GM19324 (cell line): ENCODE data around the gene GCSAM.

Experiments
- ATAC-seq: cut with Tn5 transposase; IDR thresholded peaks from one replicate; pipeline ENCODE4 v1.9.1; 2021; ENCODE audit warnings: mild to moderate bottlenecking, moderate library complexity; ENCODE audit not compliant: unreplicated experiment, low FRiP score

The GCSAM gene, protein sequence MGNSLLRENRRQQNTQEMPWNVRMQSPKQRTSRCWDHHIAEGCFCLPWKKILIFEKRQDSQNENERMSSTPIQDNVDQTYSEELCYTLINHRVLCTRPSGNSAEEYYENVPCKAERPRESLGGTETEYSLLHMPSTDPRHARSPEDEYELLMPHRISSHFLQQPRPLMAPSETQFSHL

DNA sequence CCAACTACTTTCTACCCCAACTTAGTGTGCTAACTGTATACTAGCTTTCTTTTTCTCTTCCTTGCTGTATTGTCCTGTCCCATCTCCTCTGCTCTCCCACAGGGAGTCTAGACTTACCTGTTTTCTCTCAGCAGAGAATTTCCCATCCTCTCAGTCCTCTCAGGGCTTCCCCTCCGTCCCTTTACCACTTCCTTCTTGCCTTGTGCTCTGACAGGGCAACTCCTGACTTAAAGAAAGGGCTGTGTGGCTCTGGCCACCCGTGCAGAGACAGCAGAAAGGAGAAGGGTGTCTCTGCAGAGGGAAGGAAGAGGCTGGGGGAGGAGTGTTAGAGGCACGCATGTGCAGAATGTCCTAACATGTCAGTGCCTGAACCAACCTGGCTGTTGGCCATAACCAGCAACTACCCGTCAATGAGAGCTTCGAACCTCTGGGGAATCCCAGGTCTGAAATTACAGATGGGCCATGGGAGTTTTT is at the start of gene GCSAM:
Gene GCSAM (minus strand): TSS at position 274 of the 474 bp plus-strand sequence. CDS start 128 bp downstream, at position 146.
- ATAC-seq, result peak; percentile 79

DNA sequence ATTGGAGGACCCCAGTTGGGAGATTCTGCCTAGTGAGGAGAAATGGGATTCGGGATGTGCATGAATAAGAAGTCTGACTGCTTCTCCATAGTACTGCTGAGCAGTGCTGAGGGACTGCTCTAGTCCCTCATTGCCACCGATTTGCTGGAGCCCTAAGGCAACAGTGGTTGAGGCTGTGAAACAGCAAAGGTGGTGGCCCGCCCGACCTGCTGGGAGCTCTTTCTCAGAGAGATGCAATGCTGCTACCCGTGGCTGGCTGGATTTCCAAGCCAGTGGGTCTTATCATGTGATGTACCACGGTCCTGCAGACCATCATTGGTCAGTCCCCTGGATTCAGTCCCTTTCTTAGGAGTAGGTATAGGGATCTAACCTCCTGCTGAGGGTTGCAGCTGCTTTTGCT is 42.6 kb upstream of the GCSAM start:
- ATAC-seq, result no peak

DNA sequence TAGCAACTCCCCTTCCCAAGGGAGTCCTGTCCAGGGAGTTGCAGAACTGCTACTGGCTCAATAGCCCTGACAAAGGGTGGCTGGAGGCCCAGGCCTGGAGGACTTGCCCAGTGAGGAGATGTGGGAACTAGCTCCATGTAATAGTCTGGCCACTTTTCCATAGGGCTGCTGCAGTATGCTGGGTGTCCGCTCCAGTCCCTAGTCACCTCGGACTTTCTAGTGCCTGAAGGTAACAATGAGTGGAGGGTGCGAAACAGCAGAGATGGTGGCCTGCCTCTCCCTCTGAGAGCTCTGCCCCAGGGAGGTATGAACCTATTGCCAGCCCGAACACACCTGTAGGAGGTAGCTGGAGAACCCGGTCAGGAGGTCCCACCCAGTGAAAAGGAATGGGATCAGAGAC is 42.0 kb upstream of the GCSAM start:
- no peak for ATAC-seq

DNA sequence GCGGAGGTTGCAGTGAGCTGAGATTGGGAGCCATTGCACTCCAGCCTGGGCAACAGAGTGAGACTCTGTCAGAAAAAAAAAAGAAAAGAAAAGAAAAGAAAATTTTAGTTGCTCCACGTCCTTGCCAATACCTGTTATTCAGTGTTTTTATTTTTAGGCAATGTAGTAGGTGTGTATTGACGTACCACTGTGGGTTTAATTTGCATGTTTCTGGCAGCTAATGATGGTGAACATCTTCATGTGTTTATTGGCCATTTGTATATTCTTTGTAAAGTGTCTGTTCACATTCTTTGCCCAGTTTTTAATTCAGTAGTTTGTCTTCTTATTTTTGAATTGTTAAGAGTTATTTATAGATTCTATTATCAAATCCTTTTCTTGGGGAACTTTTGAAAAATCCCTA is 38.1 kb upstream of the GCSAM start:
- ATAC-seq, result no peak

DNA sequence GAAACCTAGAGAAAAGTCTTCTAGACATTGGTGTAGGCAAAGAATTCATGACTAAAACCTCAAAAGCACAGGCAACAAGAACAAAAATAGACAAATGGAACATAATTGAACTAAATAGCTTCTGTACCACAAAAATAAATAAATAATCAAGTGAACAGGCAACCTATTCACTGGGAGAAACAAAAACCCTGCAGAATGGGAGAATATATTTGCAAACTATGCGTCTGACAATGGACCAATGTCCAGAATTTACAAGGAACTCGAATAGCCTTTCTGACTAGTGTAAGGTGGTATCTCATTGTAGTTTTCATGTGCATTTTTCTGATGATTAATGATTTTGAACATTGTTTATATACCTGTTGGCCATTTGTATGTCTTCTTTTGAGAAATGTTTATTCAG is 37.0 kb upstream of the GCSAM start:
- no peak for ATAC-seq

DNA sequence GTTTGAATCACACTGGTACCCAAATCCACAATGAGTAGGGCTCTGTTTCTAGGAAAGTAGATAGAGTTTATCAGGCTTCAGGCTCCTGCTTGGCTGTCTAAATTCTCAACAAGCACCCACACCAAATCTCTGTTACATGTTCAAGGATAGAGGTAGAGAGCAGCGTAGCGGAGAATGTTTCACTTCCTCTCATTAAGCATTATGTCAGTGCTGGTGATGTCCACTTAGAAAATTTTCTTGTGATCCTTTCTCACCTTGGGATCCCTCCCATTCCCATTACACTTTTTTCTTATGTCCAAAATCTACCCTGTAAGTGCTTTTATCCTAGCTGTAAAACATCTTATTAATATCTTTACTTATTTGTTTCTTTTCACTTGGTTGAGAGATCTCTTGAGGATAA is 34.7 kb upstream of the GCSAM start:
- no peak for ATAC-seq

DNA sequence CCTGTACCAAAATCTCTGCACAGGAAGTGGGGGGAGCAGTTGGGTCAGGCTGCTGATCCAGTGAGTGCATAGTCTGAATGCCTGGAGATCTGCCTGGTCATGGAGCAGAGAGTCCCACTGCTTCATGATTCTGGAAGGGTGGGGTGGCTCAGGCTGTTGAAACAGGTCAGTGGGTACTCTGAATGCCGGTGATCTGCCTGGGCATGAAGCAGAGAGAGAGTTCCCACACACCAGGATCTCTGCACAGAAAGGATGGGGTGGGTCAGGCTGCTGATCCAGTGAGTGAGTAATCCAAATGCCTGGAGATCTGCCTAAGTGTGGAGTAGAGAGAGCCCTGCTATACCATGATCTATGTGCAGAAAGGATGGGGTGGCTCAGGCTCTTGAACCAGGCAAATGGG is 16.1 kb upstream of the GCSAM start:
- no peak for ATAC-seq

DNA sequence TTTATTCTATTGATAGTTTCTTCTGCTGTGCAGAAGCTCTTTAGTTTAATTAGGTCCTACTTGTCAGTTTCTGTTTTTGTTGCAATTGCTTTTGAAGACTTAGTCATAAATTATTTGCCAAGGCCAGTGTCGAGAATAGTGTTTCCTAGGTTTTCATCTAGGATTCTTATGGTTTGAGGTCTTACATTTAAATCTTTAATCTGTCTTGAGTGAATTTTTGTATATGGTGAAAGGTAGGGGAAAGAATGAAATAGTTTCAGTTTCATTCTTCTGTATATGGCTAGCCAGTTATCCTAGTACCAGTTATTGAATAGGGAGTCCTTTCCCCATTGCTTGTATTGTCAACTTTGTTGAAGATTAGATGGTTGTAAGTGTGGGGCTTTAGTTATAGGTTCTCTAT is 10.6 kb upstream of the GCSAM start:
- no peak for ATAC-seq

DNA sequence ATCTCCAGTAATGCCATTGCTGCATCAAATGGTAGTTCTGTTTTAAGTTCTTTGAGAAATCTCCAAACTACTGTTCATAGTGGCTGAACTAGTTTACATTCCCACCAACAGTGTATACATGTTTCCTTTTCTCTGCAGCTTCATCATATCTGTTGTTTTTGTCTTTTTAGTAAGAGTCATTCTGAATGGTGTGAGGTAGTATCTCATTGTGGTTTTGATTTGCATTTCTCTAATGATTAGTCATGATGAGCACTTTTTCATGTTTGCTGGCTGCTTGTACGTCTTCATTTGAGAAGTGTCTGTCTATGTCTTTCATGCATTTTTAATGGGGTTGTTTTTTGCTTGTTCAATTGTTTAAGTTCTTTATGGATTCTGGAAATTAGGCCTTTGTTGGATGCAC is 10.2 kb upstream of the GCSAM start:
- no peak for ATAC-seq

DNA sequence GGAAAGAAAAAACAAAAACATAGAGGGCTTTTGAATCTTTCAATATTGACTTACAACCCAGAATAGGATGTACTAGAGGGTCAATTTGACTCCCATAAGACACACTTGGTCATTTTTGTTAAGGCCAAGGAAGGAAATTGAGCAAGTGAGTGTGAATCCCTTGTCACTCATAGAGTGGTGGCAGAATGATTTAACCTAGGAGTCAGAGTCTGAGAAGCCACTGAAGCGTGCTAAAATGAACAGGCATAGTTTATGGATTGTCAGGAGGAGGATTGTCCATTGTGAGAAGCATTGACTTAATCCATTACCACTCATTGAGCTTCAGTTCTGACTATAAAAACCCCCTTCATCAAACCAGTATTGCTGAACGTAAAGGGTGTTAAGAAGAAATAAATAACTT is 8.2 kb upstream of the GCSAM start:
- ATAC-seq, result no peak

DNA sequence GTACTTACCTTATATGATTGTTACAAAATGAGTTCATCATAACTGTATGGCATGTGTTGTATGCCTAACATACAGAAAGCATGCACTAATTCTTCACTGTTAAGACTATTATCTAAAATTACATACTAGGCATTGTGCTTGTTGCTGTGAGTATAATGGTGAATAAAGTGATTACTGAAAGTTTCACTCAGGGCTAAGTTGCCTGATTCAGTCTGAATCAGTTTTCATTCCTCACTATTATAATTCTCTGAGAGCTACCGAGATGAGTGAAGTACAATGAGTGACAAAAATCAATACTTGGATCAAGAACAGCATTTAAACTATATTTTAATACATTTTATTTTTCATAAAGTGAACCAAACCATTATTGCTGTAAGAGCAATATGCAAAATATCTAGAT is 7.5 kb upstream of the GCSAM start:
- no peak for ATAC-seq

DNA sequence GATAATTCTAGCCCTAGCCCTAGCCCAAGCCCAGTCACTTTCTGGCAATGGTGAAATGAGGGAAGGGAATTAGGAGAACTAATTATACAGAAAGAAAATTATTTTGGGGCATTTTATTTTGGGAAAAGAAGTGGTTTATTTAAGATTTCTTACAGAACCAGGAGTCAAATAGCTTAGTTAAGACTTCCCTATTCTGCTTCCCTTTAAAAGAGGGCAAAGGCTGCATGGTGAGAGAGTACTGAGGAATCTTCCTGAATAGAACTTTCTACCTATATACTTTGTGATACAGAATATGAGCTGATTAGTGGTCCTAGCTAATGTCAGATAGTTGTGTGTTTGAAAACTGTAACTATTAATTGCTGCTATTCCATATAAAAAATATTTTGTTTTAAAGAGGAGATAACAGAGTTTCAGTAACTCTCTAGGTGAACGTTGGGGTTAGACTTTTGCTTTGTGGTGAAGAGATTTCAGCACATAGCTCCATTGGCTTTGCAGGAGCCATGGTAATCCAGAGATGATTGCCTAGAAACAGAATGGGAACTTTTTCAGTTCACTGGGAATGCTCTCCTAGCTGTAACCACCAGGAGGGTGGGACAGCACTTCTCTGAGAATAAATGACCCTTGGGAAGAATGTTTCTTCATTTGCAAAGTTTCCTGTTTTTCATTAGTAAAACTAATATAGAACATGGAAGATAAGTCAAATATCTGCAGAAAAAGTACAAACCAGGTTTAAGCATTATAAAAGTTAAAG is 5.3 kb upstream of the GCSAM start:
- ATAC-seq, result no peak

DNA sequence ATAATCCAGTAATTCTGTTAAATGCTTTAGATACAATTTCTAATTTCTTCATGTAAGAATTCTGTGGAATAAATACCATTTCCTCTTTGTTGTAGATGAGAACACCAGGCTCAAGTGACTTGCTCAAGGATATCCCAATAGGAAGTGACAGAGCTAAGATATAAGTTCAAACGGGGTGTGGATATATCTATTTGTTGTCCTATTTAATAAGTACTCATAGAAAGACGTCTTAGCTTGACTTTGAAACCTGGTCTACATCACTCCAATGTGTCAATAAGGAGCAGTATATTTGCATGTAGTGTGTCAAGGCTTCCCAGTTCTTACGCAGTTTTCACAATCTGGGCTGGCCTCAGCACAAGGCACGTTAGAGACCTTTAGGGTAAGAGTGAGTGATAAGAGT is 4.7 kb upstream of the GCSAM start:
- ATAC-seq, result no peak

DNA sequence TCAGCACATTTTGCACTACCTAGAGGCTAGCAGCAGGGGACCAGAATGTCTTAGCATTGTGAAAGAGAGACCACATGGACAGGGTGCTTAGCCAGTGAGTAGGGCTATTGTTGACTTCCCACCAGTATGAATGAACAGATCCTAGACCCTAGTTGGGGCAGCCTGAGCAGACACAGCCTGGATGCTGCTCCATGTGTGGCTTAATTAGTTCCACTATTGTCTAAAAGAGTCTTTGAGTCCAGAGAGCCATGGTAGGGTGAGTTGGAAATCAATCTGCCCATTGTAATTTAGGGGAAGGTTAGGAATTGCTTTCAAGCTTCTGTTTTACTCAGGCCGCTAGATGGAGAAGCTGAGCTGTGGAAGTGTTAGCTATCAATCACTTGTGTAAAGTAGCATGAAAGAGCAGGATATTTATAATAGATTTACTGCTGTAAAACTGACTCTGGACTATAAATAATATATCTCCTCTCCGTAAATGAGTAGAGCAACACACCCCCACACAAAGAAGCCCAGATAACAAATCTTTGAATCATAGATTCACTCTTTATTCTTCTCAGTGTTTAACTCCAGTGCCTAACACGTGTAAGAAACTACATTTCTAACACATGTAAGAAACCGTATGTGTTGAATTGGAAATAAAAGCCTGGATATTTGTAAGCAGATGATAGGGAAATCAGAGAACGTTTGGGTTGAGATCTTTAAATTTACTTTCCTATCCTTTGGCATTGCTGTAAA is 4.1 kb upstream of the GCSAM start:
- ATAC-seq, result no peak

DNA sequence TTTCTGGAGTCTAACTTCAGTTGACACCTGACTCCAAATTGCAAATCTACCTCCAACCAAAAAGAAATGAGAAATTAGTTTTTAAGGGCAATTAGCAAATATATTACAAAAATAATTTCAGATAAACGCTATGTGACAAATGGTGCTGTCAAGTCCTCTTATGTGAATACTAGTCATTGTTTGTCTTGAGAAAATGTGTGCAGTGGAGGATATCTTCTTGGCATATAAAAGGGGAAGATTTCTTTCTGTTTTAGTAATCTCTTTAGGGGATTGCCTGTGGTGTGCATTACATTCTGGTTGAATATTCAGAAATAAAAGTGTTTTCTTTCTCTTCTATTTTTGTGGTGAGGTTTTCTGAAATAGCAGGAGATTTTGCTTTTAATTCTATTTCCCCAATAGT is 3.0 kb upstream of the GCSAM start:
- ATAC-seq, result no peak

DNA sequence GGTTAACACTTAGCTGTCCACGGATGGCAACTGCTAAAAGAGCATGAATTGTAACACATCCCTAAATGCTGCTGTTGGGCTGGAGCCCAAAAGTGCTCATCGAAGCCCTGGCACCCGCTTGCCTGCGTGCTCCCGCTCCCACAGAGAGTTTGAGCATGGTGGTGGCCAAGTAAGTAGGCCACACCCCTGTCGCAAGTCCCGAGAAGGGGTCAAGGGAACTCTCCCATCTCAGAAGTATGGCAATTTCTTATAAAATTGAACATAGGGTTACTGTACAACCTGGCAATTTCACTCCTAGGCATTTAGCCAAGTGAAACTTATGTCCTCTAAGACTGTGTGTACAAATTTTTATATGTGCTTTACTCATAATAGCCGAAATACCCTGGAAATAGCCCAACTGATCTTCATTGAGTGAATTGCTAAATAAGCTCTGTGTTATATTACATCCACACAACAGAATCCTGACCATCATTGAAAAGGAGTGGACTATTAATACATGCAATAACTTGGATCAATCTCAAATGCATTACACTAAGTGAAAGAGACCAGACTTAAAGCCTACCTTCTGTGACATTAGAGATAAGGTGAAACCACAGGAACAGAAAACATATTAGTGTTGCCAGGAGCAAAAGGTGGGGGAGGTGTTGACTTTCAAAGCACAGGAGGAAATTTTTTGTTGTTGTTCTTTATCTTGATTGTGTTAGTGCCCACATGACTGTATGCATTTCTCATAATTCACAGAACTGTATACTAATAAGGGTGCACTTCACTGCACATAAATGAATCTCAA is 1.5 kb upstream of the GCSAM start:
- no peak for ATAC-seq

DNA sequence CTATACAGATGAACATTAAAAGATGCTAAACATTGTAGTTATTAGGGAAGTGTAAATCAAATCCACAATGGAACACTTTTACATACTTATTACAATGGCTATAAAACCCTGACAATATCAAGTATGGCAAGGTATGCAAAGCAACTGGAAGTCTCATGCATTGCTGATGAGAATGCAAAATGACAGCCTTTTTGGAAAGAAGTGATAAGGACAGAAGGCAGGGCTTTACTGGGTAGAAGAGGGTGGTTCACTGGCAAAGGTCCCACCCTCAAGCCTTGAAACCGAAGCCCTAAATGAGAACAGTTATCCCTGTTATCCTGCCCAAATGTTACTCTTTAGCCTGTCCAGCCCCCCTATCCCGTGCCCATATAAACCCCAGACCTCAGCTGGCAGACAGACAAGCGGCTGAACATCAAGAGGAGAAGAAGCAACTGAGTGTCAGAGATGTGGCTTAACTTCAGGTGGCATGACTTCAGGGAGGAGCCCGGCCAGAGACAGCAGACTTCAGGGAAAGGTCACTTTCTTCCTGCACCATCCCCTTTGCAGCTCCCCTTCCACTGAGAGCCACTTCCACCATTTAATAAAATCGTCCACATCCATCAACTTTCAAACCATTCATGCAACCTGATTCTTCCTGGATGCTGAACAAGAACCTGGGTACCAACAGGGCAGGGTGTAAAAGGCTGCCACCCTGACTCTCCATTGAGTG is 732 bp upstream of the GCSAM start:
- no peak for ATAC-seq

DNA sequence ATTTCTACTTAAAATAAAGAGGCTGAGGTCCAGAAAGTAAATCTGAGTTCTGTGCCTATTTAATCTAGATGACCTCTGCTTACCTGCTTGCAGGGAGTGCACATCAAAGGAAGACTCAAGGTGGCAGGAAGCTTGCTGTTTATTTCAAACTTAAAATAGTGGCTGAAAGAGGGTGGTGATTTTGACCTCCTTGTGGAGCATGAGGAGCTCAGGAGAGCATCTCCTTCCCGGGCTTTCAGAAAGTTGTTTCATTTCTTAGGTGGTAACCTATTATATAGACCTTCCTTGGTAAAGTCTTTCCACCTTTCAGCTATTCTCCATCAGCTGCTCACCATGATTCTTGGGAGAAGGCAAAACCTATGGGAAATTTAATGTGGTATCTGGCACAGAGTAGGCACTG is 494 bp downstream of the GCSAM start:
- ATAC-seq, result peak; percentile 4

DNA sequence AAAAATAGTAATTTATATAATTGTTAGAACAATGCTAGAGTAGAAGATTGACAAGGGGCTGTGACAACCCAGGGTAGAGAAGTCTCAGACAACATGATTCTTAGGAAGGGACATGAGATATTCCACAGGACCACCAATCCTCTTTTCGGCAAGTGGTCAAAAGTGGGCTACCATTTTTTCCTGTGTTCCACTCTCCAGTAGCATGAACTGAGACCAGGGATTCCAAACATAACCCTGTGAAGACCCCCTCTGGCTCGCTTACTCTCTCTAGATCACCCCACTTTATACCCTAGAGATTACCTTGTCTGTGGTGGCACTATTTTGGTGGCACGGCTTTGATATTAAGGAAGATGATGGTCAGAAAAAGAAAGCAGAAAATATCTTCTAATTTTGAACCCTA is 960 bp downstream of the GCSAM start:
- ATAC-seq, result no peak

DNA sequence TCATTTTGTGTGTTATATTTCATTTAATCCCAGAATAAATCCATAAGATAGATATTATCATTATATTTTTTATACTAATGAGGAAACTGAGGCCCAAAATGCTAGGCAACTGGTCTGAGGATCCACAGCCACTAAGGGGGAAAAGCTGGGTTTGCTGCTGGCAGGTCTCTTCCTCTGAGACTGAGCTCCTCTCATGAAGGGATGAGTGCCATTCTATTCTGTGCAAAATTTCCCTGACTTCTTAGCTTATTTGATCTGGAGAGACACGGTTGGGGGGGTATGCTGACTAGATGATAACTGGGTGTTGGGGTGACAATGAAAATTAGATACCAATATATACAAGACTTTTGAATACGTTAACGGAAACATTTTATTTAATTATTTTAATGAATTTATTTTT is 1.9 kb downstream of the GCSAM start:
- no peak for ATAC-seq
